Activated CD4-positive, alpha-beta T cell treated with anti-CD3 and anti-CD28 coated beads for 4 hours (primary cell): ENCODE results near the gene ZNF692.

Experiments used
- DNase-seq, 2 donors: peaks; one replicate each; pipeline ENCODE4 v3.0.0-alpha.2; 2020

Gene ZNF692

GRCh38 chr1:248824701-248825100 is 34.2 kb downstream of the ZNF692 start:
- DNase-seq: no peak

GRCh38 chr1:248824301-248824700 is 34.6 kb downstream of the ZNF692 start:
- DNase-seq: no peak

GRCh38 chr1:248823517-248824001 is 35.3 kb downstream of the ZNF692 start:
- DNase-seq: no peak

GRCh38 chr1:248822148-248823032 is 36.5 kb downstream of the ZNF692 start:
- no peak for DNase-seq

GRCh38 chr1:248821641-248822040 is 37.2 kb downstream of the ZNF692 start:
- DNase-seq: no peak

DNA sequence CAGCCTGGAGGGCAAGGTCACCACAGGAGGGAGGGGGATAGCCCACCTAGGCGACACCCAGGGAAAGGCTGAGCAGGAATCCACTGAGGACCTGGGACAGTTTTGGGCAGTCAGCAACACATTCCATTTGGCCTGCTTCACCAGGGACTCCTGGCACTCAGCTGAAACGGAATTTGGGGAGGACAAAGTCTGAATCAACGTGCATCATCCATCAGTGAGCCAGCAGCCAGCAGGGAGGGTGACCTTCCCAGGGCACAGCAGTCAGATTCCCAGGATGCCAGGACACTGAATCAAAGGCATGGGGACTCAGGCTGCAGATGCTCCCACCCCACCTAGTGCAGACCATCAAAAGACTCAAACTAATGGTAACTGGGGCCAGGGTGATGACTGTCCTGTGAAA is 37.8 kb downstream of the ZNF692 start:
- no peak for DNase-seq

DNA sequence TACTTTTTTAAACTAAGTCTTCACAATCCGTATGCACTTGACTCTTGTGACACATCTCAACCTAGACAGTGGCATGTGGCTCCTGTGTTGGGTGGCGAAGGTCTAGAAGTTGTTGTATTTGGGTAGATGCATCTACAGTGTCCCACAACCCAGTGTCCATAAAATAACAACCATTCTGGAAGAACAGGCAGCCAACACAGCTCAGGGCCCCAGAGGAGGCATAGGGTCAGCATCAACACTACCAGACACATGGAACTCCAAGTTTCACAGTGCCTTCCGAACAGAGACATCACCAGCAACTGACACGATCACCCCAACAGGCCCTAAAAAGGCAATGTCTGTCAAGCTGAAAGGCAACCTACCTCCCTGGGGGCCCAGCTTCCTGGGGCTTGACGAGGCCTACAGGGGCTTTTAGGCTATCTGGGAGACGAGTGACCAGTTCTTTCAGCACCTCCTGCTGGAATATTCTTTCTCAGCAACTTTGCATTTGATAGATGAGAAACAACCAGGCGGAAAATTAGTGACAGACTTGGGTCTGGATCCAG is 38.8 kb downstream of the ZNF692 start:
- no peak for DNase-seq

DNA sequence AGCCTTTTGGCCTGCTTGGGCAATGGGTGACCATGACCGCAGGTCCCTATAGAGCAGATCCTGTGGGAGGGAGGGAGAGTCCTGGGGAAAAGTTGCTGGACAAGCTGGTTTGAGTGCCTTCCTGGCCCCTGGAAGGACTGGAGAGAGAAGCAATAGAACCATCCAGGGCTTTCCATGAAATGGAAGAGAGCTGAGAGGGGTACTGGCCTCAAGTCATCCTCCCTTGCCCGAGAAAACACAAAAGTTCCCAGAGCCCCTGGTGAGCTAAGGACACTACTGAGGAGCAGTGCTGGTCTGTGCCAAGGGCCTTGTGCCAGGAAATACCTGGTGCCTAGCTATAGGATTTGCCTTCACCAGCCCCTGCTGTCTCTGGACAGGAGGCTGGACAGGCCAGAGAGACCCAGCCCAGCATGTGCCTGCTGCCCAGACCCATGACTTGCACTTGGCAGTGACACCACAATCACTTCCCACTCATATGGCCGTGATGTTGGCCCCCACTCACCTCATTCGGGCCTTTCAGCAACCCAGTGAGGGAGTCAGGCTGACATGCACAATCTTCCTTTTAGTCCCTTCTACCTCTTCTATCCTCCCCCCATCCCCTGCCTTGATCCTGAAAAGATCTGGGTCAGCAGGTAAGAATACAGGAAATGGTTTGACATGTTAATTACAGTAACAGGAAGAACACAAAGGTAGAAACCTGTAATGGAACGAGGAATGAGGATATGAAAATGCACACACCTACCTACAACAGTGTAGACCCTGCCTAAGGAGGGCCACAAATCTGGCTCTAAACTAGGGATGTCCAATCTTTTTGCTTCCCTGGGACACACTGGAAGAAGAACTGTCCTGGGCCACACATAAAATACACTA is 40.1 kb downstream of the ZNF692 start:
- no peak for DNase-seq

- DNase-seq: no peak
Measured at GRCh38 chr1:248817065-248817464, 41.8 kb downstream of the ZNF692 start.

DNA sequence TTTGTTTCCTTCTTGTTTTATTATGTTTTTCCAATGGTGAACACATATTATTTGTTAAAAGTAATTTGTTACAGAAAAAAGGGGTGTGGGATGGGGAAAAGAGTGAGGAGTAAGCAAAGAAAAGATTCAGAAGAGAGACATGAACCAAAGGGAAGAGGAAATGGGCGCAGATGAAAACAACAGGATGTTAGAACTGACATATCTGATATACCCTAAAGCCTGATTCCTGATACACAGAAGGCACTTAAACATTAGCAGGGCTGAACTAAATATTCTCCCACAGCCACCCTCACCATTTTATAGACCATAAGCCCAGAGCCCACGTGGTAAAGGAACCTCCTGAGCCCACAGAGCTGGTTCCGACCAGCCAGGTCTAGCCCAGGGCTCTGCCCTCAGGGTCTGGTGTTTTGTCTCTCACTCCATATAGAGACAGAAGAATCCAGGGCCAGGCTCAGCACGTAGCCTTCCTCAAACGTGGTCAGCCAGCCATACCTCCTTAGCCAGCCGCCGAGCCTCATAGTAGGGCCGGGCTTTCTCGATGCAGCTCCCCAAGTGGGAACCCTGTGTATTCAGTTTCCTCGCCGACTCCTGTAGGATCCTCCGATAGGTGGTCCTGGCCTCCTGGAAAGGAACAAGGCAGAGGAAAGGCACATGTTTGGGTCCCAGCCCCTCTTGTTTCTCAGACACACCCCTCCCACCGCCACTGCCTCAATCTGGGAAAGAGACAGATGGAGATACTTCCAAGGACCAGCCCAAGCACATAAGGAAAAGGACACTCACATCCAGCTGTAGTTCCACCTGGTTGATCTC is 42.6 kb downstream of the ZNF692 start:
- no peak for DNase-seq

- DNase-seq: no peak
Measured at GRCh38 chr1:248815407-248816034, 43.4 kb downstream of the ZNF692 start.

DNA sequence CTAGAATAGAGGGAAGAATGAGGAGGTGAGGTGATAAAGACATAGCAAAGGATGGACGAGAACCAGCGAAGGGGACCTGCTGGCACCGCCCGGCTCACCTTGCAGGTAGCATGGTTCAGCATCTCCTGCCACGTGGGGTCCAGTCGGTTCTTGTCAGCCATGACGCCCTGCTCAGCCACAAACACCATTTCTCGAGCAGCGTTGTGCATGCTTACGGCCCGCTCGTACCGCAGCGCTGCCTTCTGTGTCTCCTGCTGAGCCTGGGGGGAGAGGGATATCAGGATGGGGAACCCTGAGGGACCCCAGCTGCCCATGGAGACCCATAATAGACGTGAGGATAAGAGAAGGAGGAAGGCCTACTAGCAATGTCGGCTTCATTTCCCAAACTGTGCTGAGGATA is 44.5 kb downstream of the ZNF692 start:
- no peak for DNase-seq

- no peak for DNase-seq
Measured at GRCh38 chr1:248813546-248813945, 45.3 kb downstream of the ZNF692 start.

DNA sequence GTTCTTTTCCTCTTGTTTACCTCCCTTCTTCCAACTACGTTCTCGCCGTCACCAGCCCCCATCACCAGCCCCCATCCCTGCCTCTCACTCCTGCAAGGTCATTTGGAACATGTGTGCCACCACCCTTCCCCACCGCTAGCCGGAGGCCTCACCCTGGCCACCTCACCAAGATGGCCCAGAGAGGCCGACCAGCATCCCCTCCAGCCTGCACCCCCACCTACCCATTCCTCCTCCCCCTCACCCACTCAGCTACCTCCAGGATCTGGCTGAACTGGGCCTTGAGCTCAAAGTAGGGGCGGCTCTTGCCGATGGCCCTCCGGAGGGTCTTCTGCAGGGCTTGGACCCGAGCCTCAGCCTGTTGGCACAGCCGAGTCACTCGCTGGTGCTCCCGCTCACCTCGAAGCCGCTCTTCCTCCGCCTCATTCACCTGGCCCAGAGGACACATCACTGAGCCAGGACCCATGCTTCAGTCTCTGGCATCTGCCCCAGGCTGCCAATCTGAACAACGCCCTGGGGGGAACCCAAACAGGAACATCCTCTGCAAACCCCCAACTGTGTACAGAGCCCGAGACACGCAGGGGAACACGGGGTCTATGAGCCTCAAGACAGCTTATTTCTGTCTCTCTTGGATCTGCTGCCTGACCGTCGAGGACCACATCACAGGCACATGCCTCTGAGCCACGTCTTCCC is 46.0 kb downstream of the ZNF692 start:
- no peak for DNase-seq

DNA sequence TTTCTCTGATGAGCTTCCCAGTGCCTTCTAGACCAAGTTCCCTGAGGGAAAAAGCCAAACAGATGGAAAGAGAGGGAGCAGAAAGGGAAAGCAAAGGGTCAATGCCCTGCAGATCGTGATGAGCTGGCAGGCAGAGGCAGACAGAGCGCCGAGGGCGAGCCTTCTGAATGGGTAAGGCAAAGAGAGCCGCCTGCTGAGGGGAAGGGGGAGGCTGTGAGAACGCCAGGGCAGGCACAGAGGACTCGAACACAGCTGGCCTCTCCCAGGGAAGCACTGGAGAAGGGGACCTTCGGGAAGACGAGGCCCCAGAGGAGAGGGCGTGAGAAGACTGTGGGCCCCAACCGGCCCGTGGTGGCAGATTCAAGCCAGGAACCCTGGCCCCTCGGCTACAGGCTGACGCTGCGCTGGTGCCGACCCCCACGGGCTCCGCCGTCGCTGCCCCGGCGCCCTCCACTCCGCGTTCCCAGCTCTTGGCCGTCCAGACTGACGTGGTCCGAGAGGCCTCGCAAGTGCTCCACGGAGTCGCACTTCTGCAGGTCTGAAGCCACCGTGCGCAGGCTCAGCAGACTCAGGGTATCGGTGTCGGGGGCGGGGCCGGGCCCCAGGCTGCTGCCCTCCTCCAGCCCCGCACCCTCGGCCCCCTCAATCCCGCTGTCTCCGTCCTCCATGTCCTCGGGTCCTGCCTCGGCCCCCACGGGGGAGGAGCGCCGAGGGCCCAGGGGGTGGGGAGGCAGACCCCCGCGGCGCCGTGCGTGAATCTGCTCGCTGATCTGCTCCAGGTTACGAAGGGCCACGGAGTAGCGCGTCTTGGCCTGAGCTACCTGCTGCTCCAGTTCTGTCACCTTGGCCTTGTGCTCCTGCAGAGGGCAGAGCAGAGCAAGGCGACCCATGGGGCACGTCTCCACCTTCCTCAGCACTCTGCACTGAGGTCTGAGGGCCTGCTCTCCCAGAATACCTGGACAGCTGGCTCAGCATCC is 47.1 kb downstream of the ZNF692 start:
- DNase-seq: no peak

DNA sequence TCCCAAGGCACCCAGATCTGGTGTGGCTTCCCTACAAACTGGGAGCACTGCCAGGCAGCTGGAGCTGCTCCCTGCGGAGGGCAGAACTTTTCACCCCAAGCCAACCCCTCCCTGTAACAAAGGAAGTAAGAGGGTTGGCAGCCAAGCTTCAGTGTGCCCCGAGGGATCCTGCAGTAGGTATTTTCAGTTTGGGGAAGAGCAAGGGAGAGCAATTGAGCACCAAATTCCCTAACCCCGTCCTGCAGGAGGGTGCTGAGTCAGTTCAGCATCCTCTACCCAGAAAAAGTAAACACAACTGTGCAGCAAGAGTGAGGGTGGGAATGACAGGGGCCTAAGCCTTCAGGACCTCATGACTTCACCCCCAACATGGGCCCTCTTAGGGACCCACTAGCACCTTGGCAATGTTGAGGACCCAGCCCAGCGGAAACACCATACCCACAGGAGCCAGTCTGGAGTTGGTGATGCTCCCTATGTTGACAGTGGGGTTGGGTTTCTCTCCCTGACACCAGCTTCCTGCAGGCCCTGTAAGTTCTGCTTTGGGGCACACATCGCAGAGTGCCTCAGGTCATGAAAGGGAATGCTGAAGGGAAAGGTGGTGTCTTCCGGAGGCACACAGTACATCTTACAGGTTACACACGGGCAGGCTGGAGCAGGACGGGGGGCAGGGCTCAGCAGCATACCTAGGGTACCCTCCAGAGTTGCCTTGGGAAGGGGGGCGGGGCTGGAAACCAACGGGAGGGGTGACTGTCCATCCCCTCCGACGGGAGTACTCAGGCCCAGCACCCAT is 48.0 kb downstream of the ZNF692 start:
- no peak for DNase-seq

DNA sequence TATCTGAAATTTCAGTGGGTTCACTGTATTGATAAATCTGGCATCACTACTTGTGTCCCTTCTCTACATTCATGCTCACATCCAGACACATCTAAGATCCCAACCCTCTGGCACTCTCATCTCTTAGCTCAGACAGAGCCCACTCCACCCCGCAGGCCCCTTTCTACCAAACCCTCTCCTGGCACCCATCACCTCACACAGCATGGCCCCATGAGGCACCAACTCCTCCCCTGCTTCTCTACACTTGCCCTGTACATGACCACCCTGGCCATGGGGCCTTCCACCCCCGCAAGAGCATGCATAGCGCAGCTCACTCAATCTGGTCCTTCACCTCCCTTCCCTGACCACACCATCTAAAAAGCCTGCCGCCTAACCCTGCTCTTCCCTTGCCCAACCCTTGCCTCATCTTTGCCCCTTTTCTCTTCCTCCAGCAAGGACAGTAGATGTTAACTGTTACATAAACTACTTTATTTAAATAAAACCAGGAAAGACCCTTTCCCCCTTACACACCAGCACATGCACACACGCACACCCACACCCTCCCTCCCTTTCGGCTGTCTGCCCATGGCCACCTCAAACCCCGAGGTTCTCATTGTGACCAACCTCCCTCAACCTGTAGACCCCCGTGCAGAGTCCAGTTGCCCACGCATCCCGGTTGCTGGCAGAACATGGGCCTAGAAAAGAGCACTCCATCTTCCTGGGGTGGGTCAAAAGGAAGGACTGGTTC is 48.7 kb downstream of the ZNF692 start:
- DNase-seq: no peak

GRCh38 chr1:248808876-248809275 is 50.0 kb downstream of the ZNF692 start:
- no peak for DNase-seq
